Measurements from ENCODE around the gene ORM1.
A peak's percentile ranks its signal among the peaks of the same experiment; 100 is the strongest.

ORM1 gene

GRCh38 chr9:114287763-114288192 is 35.1 kb upstream of the ORM1 start:
- DNase-seq = no peak

GRCh38 chr9:114288193-114289091 is 34.5 kb upstream of the ORM1 start:
- DNase-seq = no peak

DNA sequence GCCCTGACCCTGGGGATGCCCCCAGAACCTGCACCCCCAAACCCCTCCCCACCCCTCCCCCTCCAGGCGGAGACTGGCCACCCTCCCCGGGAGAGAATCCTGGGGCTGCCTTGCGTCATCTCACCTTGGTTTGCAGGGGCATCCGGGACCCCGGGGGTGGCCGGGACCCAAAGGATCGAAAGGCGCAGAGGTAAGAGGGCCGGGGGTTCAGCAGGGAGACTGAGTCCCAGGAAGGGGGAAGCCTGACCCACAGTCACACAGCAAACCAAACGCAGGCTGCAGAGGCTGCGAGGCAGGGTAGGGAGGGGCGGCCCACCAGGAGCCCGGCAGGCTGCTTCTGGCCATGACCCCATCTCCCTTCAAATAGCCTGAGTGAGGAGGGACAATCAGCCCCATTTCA is 33.8 kb upstream of the ORM1 start:
- no peak for DNase-seq

GRCh38 chr9:114289571-114290481 is 33.1 kb upstream of the ORM1 start:
- no peak for DNase-seq

DNA sequence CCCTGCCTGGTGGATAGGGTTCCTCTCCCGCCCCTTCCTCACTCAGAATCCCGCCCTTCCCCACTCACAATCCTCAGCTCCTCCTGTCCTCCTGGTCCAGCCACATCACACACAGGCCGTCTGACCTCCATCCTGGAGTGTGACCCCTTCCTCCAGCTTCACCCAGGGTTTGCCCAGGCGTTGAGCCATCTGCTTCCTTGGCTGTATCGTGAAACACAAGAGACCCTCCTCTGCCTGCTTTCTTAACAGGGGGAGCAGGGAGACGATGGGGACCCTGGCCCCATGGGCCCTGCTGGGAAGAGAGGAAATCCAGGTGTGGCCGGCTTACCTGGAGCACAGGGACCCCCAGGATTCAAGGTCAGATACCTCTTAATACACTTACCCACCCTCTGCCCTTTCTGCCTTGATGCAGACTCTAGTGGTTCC is 32.3 kb upstream of the ORM1 start:
- DNase-seq = no peak

- peak; percentile 55 to 64 for DNase-seq
Observed at GRCh38 chr9:114291064-114291474, 31.8 kb upstream of the ORM1 start.

DNA sequence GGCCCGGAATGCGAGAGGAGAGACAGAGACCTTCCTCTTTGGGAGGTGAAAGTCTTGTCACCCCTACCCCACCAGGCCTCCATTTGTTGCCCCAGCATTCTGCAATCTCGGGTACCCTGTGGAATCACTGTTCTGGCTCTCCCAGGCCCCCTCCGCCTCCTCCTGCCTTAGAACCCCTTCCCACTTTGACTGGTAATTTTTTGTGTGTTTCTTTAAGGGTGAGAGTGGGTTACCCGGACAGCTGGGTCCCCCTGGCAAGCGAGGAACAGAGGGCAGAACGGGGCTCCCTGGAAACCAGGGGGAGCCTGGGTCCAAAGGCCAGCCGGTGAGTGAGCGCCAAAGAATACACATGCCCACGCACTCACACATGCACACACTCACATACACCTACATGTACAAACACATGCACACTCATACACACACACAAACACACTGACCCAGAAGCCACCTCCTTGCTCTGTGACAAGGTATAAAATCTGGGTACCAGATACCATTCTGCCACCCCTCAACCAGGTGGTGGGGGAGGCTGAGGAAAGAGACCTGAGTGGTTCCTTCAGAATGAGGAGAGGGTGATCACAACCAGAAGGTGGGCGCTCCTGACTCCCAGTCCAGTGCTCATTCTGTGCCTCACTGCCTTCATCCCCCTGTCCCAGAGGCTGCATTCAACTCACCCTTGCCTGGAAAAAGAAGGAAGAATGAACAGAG is 30.9 kb upstream of the ORM1 start:
- DNase-seq = no peak

DNA sequence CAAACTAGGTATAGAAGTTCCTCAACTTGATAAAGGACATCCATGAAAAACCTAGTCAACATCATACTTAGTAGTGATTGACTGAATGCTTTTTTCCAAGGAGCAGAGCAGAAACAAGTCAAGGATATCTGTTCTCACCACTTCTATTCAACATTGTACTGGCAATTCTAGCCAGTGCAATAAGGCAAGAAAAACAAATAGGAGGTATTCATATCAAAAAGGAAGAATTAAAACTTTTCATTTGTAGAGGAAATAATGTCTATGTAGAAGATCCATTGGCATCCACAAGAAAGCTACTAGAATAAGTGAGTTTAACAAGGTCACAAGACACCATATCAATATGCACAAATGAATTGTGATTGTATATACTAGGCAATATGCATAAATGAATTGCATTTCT is 28.2 kb upstream of the ORM1 start:
- DNase-seq = no peak

DNA sequence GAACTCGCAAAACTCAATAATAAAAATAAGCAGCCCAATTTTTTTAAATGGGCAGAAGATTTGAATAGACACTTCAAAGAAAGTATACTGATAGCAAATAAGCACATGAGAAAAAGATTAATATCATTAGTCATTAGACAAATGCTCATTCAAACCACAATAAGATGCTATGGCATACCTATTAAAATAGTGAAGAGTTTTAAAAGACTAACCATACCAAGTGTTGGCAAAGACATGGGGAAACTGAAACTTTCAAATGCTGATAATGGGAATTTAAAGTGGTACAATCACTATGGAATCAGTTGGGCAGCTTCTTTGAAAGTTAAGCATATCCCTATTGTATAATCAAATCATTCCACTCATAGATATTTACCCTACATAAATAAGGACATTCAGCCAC is 26.6 kb upstream of the ORM1 start:
- DNase-seq = no peak

- DNase-seq = no peak
Observed at GRCh38 chr9:114299286-114300152, 23.4 kb upstream of the ORM1 start.

DNA sequence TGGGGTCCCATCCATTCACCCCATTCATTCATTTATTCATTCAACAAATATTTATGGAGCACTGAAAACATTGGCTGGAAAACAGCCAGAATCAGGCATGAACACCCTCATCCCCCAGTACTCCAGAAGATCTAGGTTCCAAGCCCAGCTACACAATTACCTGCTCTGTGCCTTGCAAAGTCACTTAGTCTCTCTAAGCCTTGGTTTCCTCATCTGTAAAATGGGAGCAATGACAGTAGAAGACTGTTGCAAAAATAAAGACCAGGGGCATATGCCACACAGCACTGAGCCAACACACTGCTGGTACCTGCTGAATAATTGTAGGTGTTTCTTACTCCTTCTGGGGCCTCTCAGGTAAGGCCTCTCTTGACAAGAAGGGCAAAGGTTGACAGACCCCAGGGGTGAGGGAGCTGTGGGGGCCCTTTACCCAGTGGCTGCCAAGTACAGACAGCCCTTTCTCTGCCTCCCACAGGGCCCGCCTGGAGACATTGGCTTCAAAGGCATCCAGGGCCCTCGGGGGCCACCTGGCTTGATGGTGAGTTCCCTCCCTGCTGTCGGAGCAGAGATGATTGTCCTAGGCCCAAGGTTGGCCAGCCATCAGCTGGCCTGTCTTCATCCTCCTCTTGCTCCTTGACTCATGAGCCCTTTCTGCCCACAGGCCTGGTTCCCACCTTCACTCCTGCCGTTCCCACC is 22.6 kb upstream of the ORM1 start:
- DNase-seq = no peak

DNA sequence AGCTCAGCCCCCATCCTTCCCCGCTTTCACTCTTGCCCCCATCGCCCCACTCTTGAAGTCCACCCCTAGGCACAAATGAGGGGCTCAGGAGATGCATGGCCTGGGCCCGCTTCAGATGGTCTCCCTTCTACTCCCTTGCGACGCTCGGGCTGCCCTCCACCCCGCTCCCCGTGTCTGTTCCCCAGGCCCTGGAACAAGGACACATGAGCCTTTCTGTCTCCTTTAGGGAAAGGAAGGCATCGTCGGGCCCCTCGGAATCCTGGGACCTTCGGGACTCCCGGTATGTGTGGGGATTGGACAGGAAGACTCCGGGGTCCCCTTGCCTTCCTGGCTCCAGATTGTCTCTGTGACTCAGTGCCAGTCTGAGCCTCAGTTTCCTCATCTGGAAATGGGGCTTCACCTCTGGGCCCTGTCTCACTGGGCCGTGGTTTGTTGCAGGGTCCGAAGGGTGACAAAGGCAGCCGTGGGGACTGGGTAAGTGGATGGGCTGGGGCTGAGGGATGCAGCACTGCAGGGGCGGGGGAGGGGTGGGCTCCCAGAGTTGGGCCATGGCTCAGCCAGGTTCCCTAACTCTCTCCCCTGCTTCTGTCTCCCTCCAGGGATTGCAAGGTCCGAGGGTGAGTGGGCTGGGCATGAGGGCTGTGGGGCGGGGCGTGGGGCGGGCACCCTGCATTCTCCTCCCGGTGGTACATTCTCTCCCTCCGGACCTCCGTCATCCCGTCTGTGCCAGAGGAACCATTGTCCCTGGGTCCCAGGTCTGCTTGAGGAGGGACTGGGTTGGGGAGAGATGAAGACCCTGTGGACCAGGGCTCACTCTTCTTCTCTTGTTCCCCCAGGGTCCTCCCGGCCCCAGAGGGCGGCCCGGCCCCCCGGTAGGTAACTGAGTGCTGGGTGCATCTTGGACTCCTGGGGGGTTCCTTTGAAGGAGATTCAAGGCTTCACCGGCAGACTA is 21.8 kb upstream of the ORM1 start:
- no peak for DNase-seq

GRCh38 chr9:114301798-114302565 is 20.9 kb upstream of the ORM1 start:
- DNase-seq = no peak

DNA sequence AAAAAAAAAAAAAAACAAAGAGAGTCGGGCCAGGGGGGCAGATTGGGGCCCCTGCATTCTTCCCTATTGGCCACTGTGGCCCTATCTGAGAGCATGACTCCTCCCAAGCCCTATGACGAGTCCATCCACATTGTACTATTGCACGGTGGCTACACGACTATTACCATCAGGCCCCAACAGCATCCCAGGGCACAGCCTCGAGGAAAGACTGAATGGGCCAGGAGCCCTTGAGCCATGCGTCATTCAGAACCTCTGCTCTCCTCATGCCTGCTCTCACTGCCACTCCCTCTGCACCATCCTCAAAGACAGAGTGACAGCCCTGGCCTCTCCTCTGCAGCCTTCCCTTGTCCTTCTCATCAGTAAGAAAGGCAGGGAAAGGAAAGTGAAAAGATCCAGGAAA is 20.2 kb upstream of the ORM1 start:
- no peak for DNase-seq

DNA sequence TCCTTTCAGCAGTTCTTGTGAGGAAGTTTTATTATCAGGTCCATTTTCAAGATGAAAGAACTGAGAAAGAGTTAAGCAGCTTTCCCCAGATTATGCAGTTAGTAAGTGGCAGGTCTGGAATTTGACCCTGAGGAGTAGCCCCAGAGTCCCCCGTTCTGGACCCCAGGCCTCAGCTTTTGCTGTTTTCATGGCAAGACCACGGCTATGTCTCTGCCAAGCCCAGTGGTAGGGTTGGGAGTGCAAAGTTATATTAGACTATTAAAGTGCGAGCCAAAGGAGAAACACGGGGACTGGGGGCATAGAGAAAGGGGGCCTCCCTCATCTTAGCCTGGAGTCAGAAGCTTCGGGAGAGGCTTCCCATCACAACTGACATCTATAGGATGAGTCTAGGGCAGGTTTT is 19.3 kb upstream of the ORM1 start:
- no peak for DNase-seq

GRCh38 chr9:114303977-114304376 is 18.9 kb upstream of the ORM1 start:
- no peak for DNase-seq

GRCh38 chr9:114304416-114305188 is 18.3 kb upstream of the ORM1 start:
- no peak for DNase-seq

- no peak for DNase-seq
Observed at GRCh38 chr9:114307899-114308267, 15.0 kb upstream of the ORM1 start.
